K562 (cell line): ENCODE measurements around the gene ASIC1. TPM values are rescaled to one million over a fixed set of nuclear protein-coding genes. Genes with fewer than 3 reads are reported as not detected.
A peak's percentile ranks its signal among the peaks of the same experiment; 100 is the strongest.

Source experiments
- ARID3A ChIP-seq: IDR thresholded peaks from 2 replicates; pipeline ENCODE4 v1.6.1; 2012; ENCODE audit warnings: low read depth, low read length, improper control_type of control experiment, borderline replicate concordance
- BHLHE40 ChIP-seq: IDR thresholded peaks from 2 replicates; pipeline ENCODE4 v1.6.1; 2011; ENCODE audit warnings: low read length, improper control_type of control experiment
- EP300 ChIP-seq: IDR thresholded peaks from 2 replicates; pipeline ENCODE4 v1.6.1; 2012; ENCODE audit warnings: low read length, improper control_type of control experiment
- FOXK2 ChIP-seq, 2 experiments: fragments of 450-650 bp; IDR thresholded peaks in 1 of 2; conservative IDR thresholded peaks in 1 of 2; 2 replicates each; pipeline ENCODE4 v1.6.1; 2016; ENCODE audit warnings: low read depth in 2 of 2, mild to moderate bottlenecking in 1 of 2
- HMBOX1 ChIP-seq: sonication (generic); IDR thresholded peaks from 2 replicates; pipeline ENCODE4 v1.6.1; 2016
- KLF13 ChIP-seq: fragments of 450-650 bp; IDR thresholded peaks from 2 replicates; pipeline ENCODE4 v1.6.1; 2016; ENCODE audit warnings: missing genetic modification characterization, low read depth, mild to moderate bottlenecking, missing compliant biosample characterization, moderate library complexity, borderline replicate concordance
- PRPF4 ChIP-seq: fragments of 200-400 bp; formaldehyde crosslinking; IDR thresholded peaks from one replicate; pipeline ENCODE4 v1.6.1; 2017; ENCODE audit warnings: low read length, low read depth, mild to moderate bottlenecking; ENCODE audit not compliant: insufficient read depth, poor library complexity, severe bottlenecking
- REST ChIP-seq, 2 experiments: fragments of 450-650 bp; formaldehyde crosslinking in 1 of 2; IDR thresholded peaks; 2 replicates each; pipeline versions ENCODE4 v1.4.0 to v1.6.1; 2014 to 2020; ENCODE audit warnings: mild to moderate bottlenecking in 2 of 2, borderline replicate concordance in 1 of 2, low read depth in 1 of 2
- SMAD3 ChIP-seq: fragments of 450-650 bp; formaldehyde crosslinking; conservative IDR thresholded peaks from 2 replicates; pipeline ENCODE4 v1.4.0; 2020; ENCODE audit warnings: mild to moderate bottlenecking
- SMARCE1 ChIP-seq: fragments of 450-650 bp; IDR thresholded peaks from 2 replicates; pipeline ENCODE4 v1.7.1; 2016; ENCODE audit warnings: mild to moderate bottlenecking
- SP1 ChIP-seq: sonication (generic); formaldehyde crosslinking; IDR thresholded peaks from 2 replicates; pipeline ENCODE4 v1.8.1; 2022; ENCODE audit warnings: mild to moderate bottlenecking, missing genetic modification reagents
- ZBTB49 ChIP-seq: sonication (generic); formaldehyde crosslinking; IDR thresholded peaks from 2 replicates; pipeline ENCODE4 v1.8.0; 2022; ENCODE audit warnings: missing genetic modification reagents, mild to moderate bottlenecking, borderline replicate concordance
- ZFX ChIP-seq: sonication (generic); formaldehyde crosslinking; IDR thresholded peaks from 2 replicates; pipeline ENCODE4 v1.8.0; 2022; ENCODE audit warnings: mild to moderate bottlenecking, missing genetic modification reagents, moderate library complexity
- ZNF174 ChIP-seq: fragments of 250-450 bp; sonication (Bioruptor Pico); IDR thresholded peaks from 2 replicates; pipeline ENCODE4 v1.4.0; 2020; ENCODE audit warnings: mild to moderate bottlenecking
- ZSCAN29 ChIP-seq: fragments of 450-650 bp; IDR thresholded peaks from 2 replicates; pipeline ENCODE4 v1.6.1; 2017
- polyA plus RNA-seq, 8 experiments: library from polyadenylated mRNA; depleted of rRNA in 4 of 8; stranded (reverse) in 5 of 8; unstranded in 3 of 8; fragments of >200 nt; fragmentation: Nextera tagmentation in 2 of 8; fragmentation: Illumina TruSeq in 1 of 8; extraction: Ambion mirVana in 2 of 8; extraction: Trizol in 1 of 8; gene quantifications; 2 replicates each; pipeline versions ENCODE4 v1.2.1 to v1.2.3, GENCODE V29; 2011 to 2014; ENCODE audit warnings: inconsistent platforms in 1 of 8, missing spikeins in 1 of 8
- total RNA-seq, 7 experiments: library from RNA; depleted of rRNA in 6 of 7; stranded (reverse); fragments of >200 nt in 6 of 7; fragmentation: Illumina TruSeq in 2 of 7; extraction: Trizol in 2 of 7; gene quantifications; 2 replicates each; pipeline versions ENCODE4 v1.2.1 to v1.2.3, GENCODE V29; 2011 to 2021; ENCODE audit warnings: low replicate concordance in 1 of 7

ASIC1 gene
- total and polyA plus RNA-seq, 9 of the 15 experiments (the other 6 are each of a cell fraction or from before 2014, with no cell fraction given), result 0.01 to 1.7 (median 0.45) TPM

- no peak for TF ChIP-seq ZBTB49
- no peak for TF ChIP-seq KLF13 (tag)
- TF ChIP-seq PRPF4, result no peak
- TF ChIP-seq SMARCE1, result 0 out of 2 replicates have a peak, but pooled peaks have one; percentile 29
- TF ChIP-seq HMBOX1, result no peak
- TF ChIP-seq SMAD3, result no peak
- TF ChIP-seq REST (IDR thresholded peaks at IDR 0.05; ENCODE audit: borderline replicate concordance), result no peak
- TF ChIP-seq REST (CRISPR knock-in tag; IDR thresholded peaks at IDR 0.05; ENCODE audit: low read depth), result no peak
- 0 out of 2 replicates have a peak, but pooled peaks have one; percentile 15 for TF ChIP-seq EP300
- no peak for TF ChIP-seq ZFX (CRISPR knock-in tag)
- no peak for TF ChIP-seq ZNF174 (CRISPR knock-in tag)
- no peak for TF ChIP-seq ARID3A
- TF ChIP-seq BHLHE40, result no peak
- TF ChIP-seq FOXK2 (conservative IDR thresholded peaks at IDR 0.05 in 1 of 2, IDR thresholded peaks at IDR 0.05 in 1 of 2; ENCODE audit: low read depth in 2 of 2), result peak in 1 of 2 experiments; percentile 57; a peak in 2 of 4 replicates
- no peak for TF ChIP-seq ZSCAN29
- no peak for TF ChIP-seq SP1 (CRISPR knock-in tag)
Measured at GRCh38 chr12:50018968-50019367, 38.4 kb upstream of the ASIC1 start (continued).
